WERI-Rb-1 (cell line): ENCODE data around the gene STXBP2.

Experiments used
- DNase-seq: peaks from one replicate; pipeline ENCODE4 v3.0.0-alpha.2; 2020
- H3K27ac ChIP-seq: fragments of 250-450 bp; sonication (Bioruptor Pico); 2 replicates; pipeline ENCODE4 v1.5.1; 2020; ENCODE audit warnings: mild to moderate bottlenecking, moderate library complexity
- H3K27me3 ChIP-seq: fragments of 250-450 bp; sonication (Bioruptor Pico); 2 replicates; pipeline ENCODE4 v1.5.1; 2021; ENCODE audit warnings: mild to moderate bottlenecking, low read depth, moderate library complexity; ENCODE audit not compliant: insufficient read depth, severe bottlenecking
- H3K36me3 ChIP-seq: fragments of 250-450 bp; sonication (Bioruptor Pico); 2 replicates; pipeline ENCODE4 v1.5.1; 2020; ENCODE audit warnings: mild to moderate bottlenecking, moderate library complexity
- H3K4me3 ChIP-seq: 2 replicates; pipeline ENCODE4 v1.5.1; 2011; ENCODE audit warnings: low read depth, mild to moderate bottlenecking, control low read depth, low read length
- H3K9me3 ChIP-seq: fragments of 250-450 bp; sonication (Bioruptor Pico); 2 replicates; pipeline ENCODE4 v1.5.1; 2021; ENCODE audit warnings: mild to moderate bottlenecking, moderate library complexity; ENCODE audit not compliant: severe bottlenecking
- CTCF ChIP-seq: IDR thresholded peaks from 2 replicates; pipeline ENCODE4 v1.5.1; 2011; ENCODE audit warnings: low read depth, mild to moderate bottlenecking, control low read depth, inconsistent platforms, low read length

The STXBP2 gene

GRCh38 chr19:7661744-7662538, 25.0 kb downstream of the STXBP2 start:
- Histone ChIP-seq H3K27me3 (no peaks in the 10 kb centered on the region), H3K27ac (no peak overlapping the region), H3K9me3 (no peaks in the 10 kb centered on the region), H3K4me3 (no peak overlapping the region), H3K36me3 (no peaks in the 10 kb centered on the region)
- DNase-seq, result no peak
- no peak for TF ChIP-seq CTCF

GRCh38 chr19:7662657-7663056, 25.7 kb downstream of the STXBP2 start:
- no peak overlapping the region for H3K4me3 ChIP-seq
- H3K9me3 ChIP-seq, result no peaks in the 10 kb centered on the region
- no peak for DNase-seq
- no peak for TF ChIP-seq CTCF
- H3K27me3 ChIP-seq, result no peaks in the 10 kb centered on the region
- H3K27ac ChIP-seq, result no peak overlapping the region
- H3K36me3 ChIP-seq, result no peaks in the 10 kb centered on the region

DNA sequence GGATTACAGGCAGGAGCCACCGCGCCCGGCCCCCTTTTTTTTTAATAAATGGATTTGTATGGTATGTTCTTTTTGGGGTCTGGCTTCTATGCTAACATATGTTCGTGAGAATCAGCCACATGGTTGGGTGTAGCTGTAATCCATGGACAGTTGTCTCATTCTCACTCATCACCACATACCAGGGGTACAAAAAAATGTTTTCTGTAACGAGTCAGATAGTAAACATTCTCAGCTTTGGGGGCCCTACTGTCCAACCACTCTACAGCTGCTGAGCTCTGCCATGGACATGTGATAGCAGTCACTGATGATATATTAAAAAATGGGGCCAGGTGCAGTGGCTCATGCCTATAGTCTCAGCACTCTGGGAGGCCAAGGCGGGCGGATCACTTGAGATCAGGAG, 26.8 kb downstream of the STXBP2 start:
- no peaks in the 10 kb centered on the region for H3K36me3 ChIP-seq
- H3K27me3 ChIP-seq, result no peaks in the 10 kb centered on the region
- no peaks in the 10 kb centered on the region for H3K9me3 ChIP-seq
- TF ChIP-seq CTCF, result no peak
- no peak for DNase-seq
- H3K4me3 ChIP-seq, result no peak overlapping the region
- no peak overlapping the region for H3K27ac ChIP-seq

- TF ChIP-seq CTCF, result no peak
- Histone ChIP-seq H3K27ac (no peak overlapping the region), H3K27me3 (no peaks in the 10 kb centered on the region)
These were observed 28.2 kb downstream of the STXBP2 start for GRCh38 chr19:7665076-7665475.

DNA sequence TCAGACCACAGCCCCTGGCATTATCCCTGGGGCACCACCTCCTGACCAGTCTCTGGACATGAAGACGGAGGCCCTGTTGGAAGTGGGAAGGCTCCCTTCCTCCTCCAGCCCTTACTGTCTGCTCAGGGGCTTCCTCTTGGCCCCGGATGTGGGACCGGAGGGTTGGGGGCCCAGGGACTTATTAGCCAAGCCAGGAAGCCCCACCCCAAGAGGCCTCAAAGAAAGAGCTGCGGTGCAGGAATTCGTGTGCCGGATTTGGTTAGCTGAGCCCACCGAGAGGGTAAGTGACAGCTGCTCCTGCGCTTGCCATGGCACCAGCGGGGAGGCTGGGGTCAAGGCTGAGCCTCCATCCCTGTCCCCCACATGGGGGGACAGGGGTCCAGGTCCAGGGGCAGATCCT, 31.9 kb downstream of the STXBP2 start, which contains the start of gene RETN:
RETN (plus strand) TSS at position 208 of the 400 bp plus-strand sequence. CDS start 278 bp downstream, outside the sequence.
- Histone ChIP-seq H3K4me3 (no peak within 1 kb of the TSS), H3K36me3 (no peaks in the 10 kb centered on the region), H3K27me3 (no peaks in the 10 kb centered on the region), H3K9me3 (peaks cover 2% of the 10 kb centered on the region), H3K27ac (no peak within 1 kb of the TSS)
- TF ChIP-seq CTCF, result no peak
- no peak for DNase-seq

More at GRCh38 chr19:7665076-7665475, 28.2 kb downstream of the STXBP2 start:
- H3K36me3 ChIP-seq, result no peaks in the 10 kb centered on the region
- DNase-seq, result no peak
- no peak overlapping the region for H3K4me3 ChIP-seq
- H3K9me3 ChIP-seq, result no peaks in the 10 kb centered on the region
